ENCODE measurements around the gene PLCL1.

- TF ChIP-seq POLR2A (IDR thresholded peaks at IDR 0.05) = no peak
- TF ChIP-seq, protein P1, sequence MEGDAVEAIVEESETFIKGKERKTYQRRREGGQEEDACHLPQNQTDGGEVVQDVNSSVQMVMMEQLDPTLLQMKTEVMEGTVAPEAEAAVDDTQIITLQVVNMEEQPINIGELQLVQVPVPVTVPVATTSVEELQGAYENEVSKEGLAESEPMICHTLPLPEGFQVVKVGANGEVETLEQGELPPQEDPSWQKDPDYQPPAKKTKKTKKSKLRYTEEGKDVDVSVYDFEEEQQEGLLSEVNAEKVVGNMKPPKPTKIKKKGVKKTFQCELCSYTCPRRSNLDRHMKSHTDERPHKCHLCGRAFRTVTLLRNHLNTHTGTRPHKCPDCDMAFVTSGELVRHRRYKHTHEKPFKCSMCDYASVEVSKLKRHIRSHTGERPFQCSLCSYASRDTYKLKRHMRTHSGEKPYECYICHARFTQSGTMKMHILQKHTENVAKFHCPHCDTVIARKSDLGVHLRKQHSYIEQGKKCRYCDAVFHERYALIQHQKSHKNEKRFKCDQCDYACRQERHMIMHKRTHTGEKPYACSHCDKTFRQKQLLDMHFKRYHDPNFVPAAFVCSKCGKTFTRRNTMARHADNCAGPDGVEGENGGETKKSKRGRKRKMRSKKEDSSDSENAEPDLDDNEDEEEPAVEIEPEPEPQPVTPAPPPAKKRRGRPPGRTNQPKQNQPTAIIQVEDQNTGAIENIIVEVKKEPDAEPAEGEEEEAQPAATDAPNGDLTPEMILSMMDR (IDR thresholded peaks at IDR 0.05) = no peak
- TF ChIP-seq EP300 (IDR thresholded peaks at IDR 0.05) = no peak
Observed at GRCh38 chr2:198134293-198134955, 330.0 kb downstream of the PLCL1 start.
